Skin of body (tissue), 2 donors: ENCODE data around the gene ZNF777. TPM values are rescaled to one million over a fixed set of nuclear protein-coding genes. Genes with fewer than 3 reads are reported as not detected.

Experiments used
- DNase-seq: peaks from one replicate; lab custom pipeline; 2025; lab: John Stamatoyannopoulos, UW
- total RNA-seq: library from RNA; depleted of rRNA; stranded (reverse); fragments of >200 nt; gene quantifications from one replicate; pipeline ENCODE4 v1.2.3, GENCODE V29; 2014

ZNF777 gene
- total RNA-seq, 1 donor from 2014 or later, result 3.4 TPM

- DNase-seq, result no peak
These were observed 16.9 kb upstream of the ZNF777 start for GRCh38 chr7:149477494-149478443.

GRCh38 chr7:149476791-149477190, 15.9 kb upstream of the ZNF777 start:
- DNase-seq, result no peak

GRCh38 chr7:149475121-149476045, 14.5 kb upstream of the ZNF777 start:
- no peak for DNase-seq

GRCh38 chr7:149474309-149475120, 13.7 kb upstream of the ZNF777 start:
- no peak for DNase-seq

- DNase-seq, result no peak
These were observed 12.4 kb upstream of the ZNF777 start for GRCh38 chr7:149473251-149473650.

- no peak for DNase-seq
These were observed 10.6 kb upstream of the ZNF777 start for GRCh38 chr7:149471289-149471953.

- DNase-seq, result no peak
These were observed 8.9 kb upstream of the ZNF777 start for GRCh38 chr7:149469806-149470205.

- no peak for DNase-seq
These were observed 7.3 kb upstream of the ZNF777 start for GRCh38 chr7:149468208-149468607.

GRCh38 chr7:149467321-149467859, 6.5 kb upstream of the ZNF777 start:
- no peak for DNase-seq

- DNase-seq, result no peak
These were observed 5.5 kb upstream of the ZNF777 start for GRCh38 chr7:149466364-149466763.

- DNase-seq, result no peak
These were observed 2.8 kb upstream of the ZNF777 start for GRCh38 chr7:149463500-149464161.

- DNase-seq, result no peak
These were observed 1.2 kb upstream of the ZNF777 start for GRCh38 chr7:149462101-149462520.

- no peak for DNase-seq
These were observed 1.1 kb downstream of the ZNF777 start for GRCh38 chr7:149459540-149460452.

- DNase-seq, result no peak
These were observed 1.7 kb downstream of the ZNF777 start for GRCh38 chr7:149459201-149459539.

- DNase-seq, result no peak
These were observed 2.6 kb downstream of the ZNF777 start for GRCh38 chr7:149458235-149458634.

GRCh38 chr7:149457766-149458165, 3.1 kb downstream of the ZNF777 start:
- DNase-seq, result no peak

GRCh38 chr7:149456506-149457421, 4.1 kb downstream of the ZNF777 start:
- no peak for DNase-seq
